Measurements from ENCODE around the gene ALDH16A1. TPM values are rescaled to one million over a fixed set of nuclear protein-coding genes. Genes with fewer than 3 reads are reported as not detected.

ALDH16A1 gene
- total RNA-seq, 1 experiment from 2014 or later = 51.7 TPM

DNA sequence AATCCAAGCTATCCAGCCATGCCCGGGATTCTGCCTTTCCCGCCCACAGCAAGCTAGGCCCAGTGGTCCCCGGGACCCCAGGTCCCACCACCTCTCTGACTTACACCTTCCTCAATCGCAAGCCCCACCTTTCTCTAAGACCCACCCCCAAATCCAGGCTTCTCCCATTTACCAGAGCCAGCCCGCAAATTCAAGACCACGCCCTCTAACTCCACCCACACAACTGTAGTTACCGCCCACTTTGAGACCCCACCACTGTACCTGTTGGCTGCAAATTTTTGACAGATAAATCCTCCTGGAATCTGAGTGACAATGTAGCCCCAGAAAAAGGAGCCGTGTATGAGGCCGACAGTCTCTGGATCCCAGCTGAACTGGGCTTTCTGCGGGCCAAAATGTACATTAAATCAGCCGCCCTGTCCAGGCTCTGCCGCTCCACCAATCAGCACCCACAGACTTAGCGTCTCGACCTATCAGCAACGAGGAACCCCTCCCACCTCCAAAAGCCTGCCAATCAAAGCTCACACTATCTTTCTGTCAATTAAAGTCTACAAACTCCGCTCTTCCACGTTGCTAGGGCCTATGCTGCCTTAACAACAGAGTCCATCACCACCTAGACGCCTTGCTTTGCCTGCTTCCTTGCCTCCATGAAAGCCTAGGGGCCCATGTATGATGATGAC lies 18.0 kb upstream of the ALDH16A1 start:
- H3K27me3 ChIP-seq (ENCODE audit: insufficient read depth, low read length) = peaks cover 28% of the 10 kb centered on the region; the same call in 1 of the 2 replicates
- peaks cover 21 to 66% of the 10 kb centered on the region in 2 experiments for H3K4me1 Mint-ChIP-seq
- no peak overlapping the region for H3K27ac ChIP-seq (ENCODE audit: insufficient read length, low read depth, low read length)
- H3K4me1 ChIP-seq (ENCODE audit: insufficient read depth, low read length) = no peaks in the 10 kb centered on the region
- no peak for DNase-seq
- H2BK5ac ChIP-seq (ENCODE audit: insufficient read length, low read length) = no peak overlapping the region
- H3K14ac ChIP-seq (ENCODE audit: insufficient read depth, low read length) = no peak overlapping the region
- no peaks in the 10 kb centered on the region for H4K20me1 ChIP-seq (ENCODE audit: control insufficient read depth, insufficient read depth, insufficient read length)
- peaks cover 6% of the 10 kb centered on the region for H3K23me2 ChIP-seq (ENCODE audit: insufficient read length, low read depth, low read length, poor library complexity, severe bottlenecking)
- H3K9me3 Mint-ChIP-seq = peaks cover 4 to 8% of the 10 kb centered on the region in 2 experiments; a peak in 3 of 5 replicates
- H4K8ac ChIP-seq (replicated peaks; ENCODE audit: insufficient read length, low read depth, low read length) = no peak overlapping the region
- no peak overlapping the region for H4K91ac ChIP-seq (ENCODE audit: insufficient read length, low read depth, low read length)
- no peak overlapping the region for H3K4me2 ChIP-seq (ENCODE audit: insufficient read depth, insufficient read length, low read length)
- TF ChIP-seq, protein P1, sequence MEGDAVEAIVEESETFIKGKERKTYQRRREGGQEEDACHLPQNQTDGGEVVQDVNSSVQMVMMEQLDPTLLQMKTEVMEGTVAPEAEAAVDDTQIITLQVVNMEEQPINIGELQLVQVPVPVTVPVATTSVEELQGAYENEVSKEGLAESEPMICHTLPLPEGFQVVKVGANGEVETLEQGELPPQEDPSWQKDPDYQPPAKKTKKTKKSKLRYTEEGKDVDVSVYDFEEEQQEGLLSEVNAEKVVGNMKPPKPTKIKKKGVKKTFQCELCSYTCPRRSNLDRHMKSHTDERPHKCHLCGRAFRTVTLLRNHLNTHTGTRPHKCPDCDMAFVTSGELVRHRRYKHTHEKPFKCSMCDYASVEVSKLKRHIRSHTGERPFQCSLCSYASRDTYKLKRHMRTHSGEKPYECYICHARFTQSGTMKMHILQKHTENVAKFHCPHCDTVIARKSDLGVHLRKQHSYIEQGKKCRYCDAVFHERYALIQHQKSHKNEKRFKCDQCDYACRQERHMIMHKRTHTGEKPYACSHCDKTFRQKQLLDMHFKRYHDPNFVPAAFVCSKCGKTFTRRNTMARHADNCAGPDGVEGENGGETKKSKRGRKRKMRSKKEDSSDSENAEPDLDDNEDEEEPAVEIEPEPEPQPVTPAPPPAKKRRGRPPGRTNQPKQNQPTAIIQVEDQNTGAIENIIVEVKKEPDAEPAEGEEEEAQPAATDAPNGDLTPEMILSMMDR (conservative IDR thresholded peaks at IDR 0.05) = no peak
- no peak overlapping the region for H2AK5ac ChIP-seq (ENCODE audit: insufficient read length, low read length)
- H2AFZ ChIP-seq (ENCODE audit: low read length) = no peak overlapping the region
- H3K36me3 Mint-ChIP-seq (ENCODE audit: insufficient read depth in 1 of 3, low read depth in 3 of 3) = peaks cover 3 to 15% (median 6%) of the 10 kb centered on the region in 3 experiments
- no peak overlapping the region for H3T11ph ChIP-seq (ENCODE audit: low read length)
- H4K5ac ChIP-seq (ENCODE audit: insufficient read length, low read depth, low read length) = no peak overlapping the region
- no peaks in the 10 kb centered on the region for H3K79me2 ChIP-seq (ENCODE audit: insufficient read depth, low read length)
- no peaks in the 10 kb centered on the region for H3K9me3 ChIP-seq (ENCODE audit: control insufficient read depth, low read depth, low read length)
- no peak overlapping the region for H2BK120ac ChIP-seq (ENCODE audit: low read depth, low read length, poor library complexity, severe bottlenecking)
- H3K4me3 Mint-ChIP-seq = peak overlapping the region in 1 of 2 experiments; percentile 63; a peak in 3 of 5 replicates
- no peak overlapping the region for H3K4ac ChIP-seq (ENCODE audit: low read depth, low read length)
- no peak overlapping the region for H2BK12ac ChIP-seq (ENCODE audit: insufficient read length, low read depth, low read length)
- no peak overlapping the region for H2BK20ac ChIP-seq (ENCODE audit: low read depth, low read length, poor library complexity, severe bottlenecking)
- H2BK15ac ChIP-seq (ENCODE audit: low read depth, low read length) = no peak overlapping the region
- H3K27me3 Mint-ChIP-seq (ENCODE audit: low read depth) = peaks cover 86% of the 10 kb centered on the region
- H3K18ac ChIP-seq (ENCODE audit: insufficient read length, low read depth, low read length) = no peak overlapping the region
- H3K23ac ChIP-seq (ENCODE audit: insufficient read length, low read depth, low read length) = no peak overlapping the region
- no peak overlapping the region for H3K56ac ChIP-seq (ENCODE audit: insufficient read length, low read depth, low read length)
- no peak overlapping the region for H3K9ac ChIP-seq (ENCODE audit: extremely low read depth, insufficient read length, low read length)
- no peaks in the 10 kb centered on the region for H3K79me1 ChIP-seq (ENCODE audit: insufficient read depth, low read depth, low read length, poor library complexity, severe bottlenecking)
- no CpG with 5 or more reads among the region's 18 CpGs for WGBS (ENCODE audit: extremely low coverage, insufficient read length, low lambda C conversion rate)
- peak overlapping the region in 1 of 3 experiments; percentile 69; a peak in 2 of 7 replicates for H3K27ac Mint-ChIP-seq

Measured in H9 (cell line).